H1 (cell line): ENCODE results near the gene TRAPPC12. TPM values are rescaled to one million over a fixed set of nuclear protein-coding genes. Genes with fewer than 3 reads are reported as not detected.

Source experiments
- CTCF ChIA-PET: fragments of 300-600 bp; sonication (Branson Sonifier 250); formaldehyde crosslinking; loops from one replicate; lab custom pipeline; 2021; ENCODE audit not compliant: partially characterized antibody; lab: Charles Lee
- POLR2A ChIA-PET: fragments of 300-600 bp; sonication (Branson Sonifier 250); formaldehyde crosslinking; loops from one replicate; lab custom pipeline; 2021; ENCODE audit warnings: inconsistent platforms; ENCODE audit not compliant: partially characterized antibody; lab: Charles Lee
- DNase-seq, 2 experiments: peaks; one replicate each; pipeline versions ENCODE4 v3.0.0 to v3.0.0-alpha.2; 2010 to 2022; ENCODE audit warnings: low spot score in 2 of 2, low read depth in 1 of 2, mixed read lengths in 1 of 2
- FAIRE-seq: peaks from 2 replicates; lab custom pipeline; 2011; peaks lifted over from hg19 to GRCh38; lab: Jason Lieb, UNC
- H2AFZ ChIP-seq: 2 replicates; pipeline ENCODE4 v1.8.1; 2012; ENCODE audit warnings: low read length, inconsistent platforms
- H2AK5ac ChIP-seq: 2 replicates; pipeline ENCODE4 v1.6.1; 2013; ENCODE audit warnings: low read depth, low read length
- H2BK120ac ChIP-seq: replicated peaks from 2 replicates; pipeline ENCODE3; 2013; ENCODE audit warnings: low read depth, low read length, inconsistent platforms
- H2BK12ac ChIP-seq: 2 replicates; pipeline ENCODE4 v1.6.1; 2013; ENCODE audit warnings: low read depth, low read length
- H2BK15ac ChIP-seq: 2 replicates; pipeline ENCODE4 v1.6.1; 2013; ENCODE audit warnings: low read length
- H2BK20ac ChIP-seq: 2 replicates; pipeline ENCODE4 v1.6.1; 2013; ENCODE audit warnings: low read length
- H2BK5ac ChIP-seq: 2 replicates; pipeline ENCODE4 v1.6.1; 2013; ENCODE audit warnings: low read depth, low read length
- H3K14ac ChIP-seq: 2 replicates; pipeline ENCODE4 v1.6.1; 2013; ENCODE audit warnings: inconsistent platforms; ENCODE audit not compliant: insufficient read length
- H3K18ac ChIP-seq: 2 replicates; pipeline ENCODE4 v1.6.1; 2013; ENCODE audit warnings: low read length; ENCODE audit errors: extremely low read depth
- H3K23ac ChIP-seq: 2 replicates; pipeline ENCODE4 v1.6.1; 2013; ENCODE audit warnings: inconsistent platforms; ENCODE audit not compliant: insufficient read length
- H3K23me2 ChIP-seq: 2 replicates; pipeline ENCODE4 v1.6.1; 2013; ENCODE audit warnings: low read depth, low read length
- H3K27ac ChIP-seq: 2 replicates; pipeline ENCODE4 v1.6.1; 2011; ENCODE audit warnings: low read depth, low read length, inconsistent platforms
- H3K27me3 ChIP-seq, 4 experiments: replicated peaks in 1 of 4; 1 replicate in 1 of 4; 2 replicates in 3 of 4; pipeline versions ENCODE4 v1.6.1 to v1.8.1; 2011 to 2013; ENCODE audit warnings: low read length in 3 of 4, mild to moderate bottlenecking in 3 of 4, inconsistent platforms in 2 of 4, mixed read lengths in 2 of 4, moderate library complexity in 1 of 4; ENCODE audit not compliant: control insufficient read depth in 3 of 4, insufficient read depth in 3 of 4; ENCODE audit errors: extremely low read depth in 1 of 4
- H3K36me3 ChIP-seq, 4 experiments: 2 replicates each; pipeline versions ENCODE4 v1.6.1 to v1.8.1; 2011 to 2013; ENCODE audit warnings: mild to moderate bottlenecking in 4 of 4, low read length in 3 of 4, moderate library complexity in 2 of 4, control low read depth in 1 of 4, inconsistent platforms in 1 of 4; ENCODE audit not compliant: insufficient read depth in 4 of 4, control insufficient read depth in 2 of 4
- H3K4ac ChIP-seq: replicated peaks from 2 replicates; pipeline ENCODE3; 2013; ENCODE audit warnings: low read length, low read depth, mixed read lengths, inconsistent platforms; ENCODE audit not compliant: insufficient read length
- H3K4me1 ChIP-seq, 4 experiments: replicated peaks in 1 of 4; 1 replicate in 1 of 4; 2 replicates in 3 of 4; pipeline versions ENCODE4 v1.6.1 to v1.8.1; 2011 to 2013; ENCODE audit warnings: low read length in 3 of 4, inconsistent platforms in 2 of 4, mixed read lengths in 1 of 4; ENCODE audit not compliant: insufficient read depth in 4 of 4, control insufficient read depth in 3 of 4
- H3K4me2 ChIP-seq, 2 experiments: 2 replicates each; pipeline versions ENCODE4 v1.6.1 to v1.8.1; 2011 to 2013; ENCODE audit warnings: low read depth in 2 of 2, low read length in 2 of 2, control low read depth in 1 of 2, inconsistent platforms in 1 of 2, mild to moderate bottlenecking in 1 of 2; ENCODE audit not compliant: insufficient read depth in 1 of 2
- H3K4me3 ChIP-seq, 4 experiments: fragments of 200-600, 300-600 bp in 1 of 4; sonication (generic), shearing (Covaris generic), sonication (Bioruptor Twin) in 1 of 4; 2 replicates each; pipeline versions ENCODE4 v1.5.1 to v1.8.1; 2011 to 2016; ENCODE audit warnings: low read length in 4 of 4, low read depth in 3 of 4, control low read depth in 2 of 4, inconsistent platforms in 2 of 4, mild to moderate bottlenecking in 2 of 4, mixed read lengths in 1 of 4, moderate library complexity in 1 of 4; ENCODE audit not compliant: insufficient read depth in 2 of 4; ENCODE audit errors: extremely low read depth in 1 of 4
- H3K56ac ChIP-seq: replicated peaks from 2 replicates; pipeline ENCODE3; 2013; ENCODE audit warnings: low read depth, mild to moderate bottlenecking, mixed read lengths, low read length, inconsistent platforms; ENCODE audit not compliant: insufficient read length
- H3K79me1 ChIP-seq: 2 replicates; pipeline ENCODE4 v1.6.1; 2013; ENCODE audit warnings: low read depth, low read length, control low read depth
- H3K79me2 ChIP-seq, 2 experiments: 2 replicates each; pipeline versions ENCODE4 v1.6.1 to v1.8.1; 2012 to 2013; ENCODE audit warnings: low read length in 2 of 2, mild to moderate bottlenecking in 2 of 2, inconsistent platforms in 1 of 2; ENCODE audit not compliant: insufficient read depth in 2 of 2, control insufficient read depth in 1 of 2
- H3K9ac ChIP-seq, 4 experiments: replicated peaks in 1 of 4; 1 replicate in 1 of 4; 2 replicates in 3 of 4; pipeline versions ENCODE4 v1.6.1 to v1.8.1; 2011 to 2013; ENCODE audit warnings: low read depth in 3 of 4, low read length in 3 of 4, control low read depth in 2 of 4, mild to moderate bottlenecking in 2 of 4, moderate library complexity in 2 of 4, inconsistent platforms in 1 of 4; ENCODE audit errors: extremely low read depth in 1 of 4
- H3K9me3 ChIP-seq, 2 experiments: 2 replicates each; pipeline versions ENCODE4 v1.6.1 to v1.8.1; 2012 to 2013; ENCODE audit warnings: mild to moderate bottlenecking in 2 of 2, moderate library complexity in 2 of 2, control low read depth in 1 of 2, inconsistent platforms in 1 of 2, low read depth in 1 of 2, low read length in 1 of 2, mixed read lengths in 1 of 2; ENCODE audit not compliant: insufficient read depth in 2 of 2
- H4K20me1 ChIP-seq, 2 experiments: replicated peaks in 1 of 2; 2 replicates each; pipeline versions ENCODE3 to v1.8.1; 2011 to 2013; ENCODE audit warnings: inconsistent platforms in 2 of 2, low read length in 2 of 2, mild to moderate bottlenecking in 1 of 2; ENCODE audit not compliant: insufficient read depth in 2 of 2, control insufficient read depth in 1 of 2
- H4K5ac ChIP-seq: 2 replicates; pipeline ENCODE4 v1.6.1; 2013; ENCODE audit warnings: low read length, low read depth, mixed read lengths, inconsistent platforms; ENCODE audit not compliant: insufficient read length
- H4K8ac ChIP-seq: 2 replicates; pipeline ENCODE4 v1.8.0; 2013; ENCODE audit warnings: mild to moderate bottlenecking, moderate library complexity, low read length, inconsistent platforms; ENCODE audit not compliant: insufficient read depth; ENCODE audit errors: extremely low read depth
- H4K91ac ChIP-seq: replicated peaks from 2 replicates; pipeline ENCODE3; 2013; ENCODE audit warnings: low read length, mixed read lengths, inconsistent platforms; ENCODE audit not compliant: insufficient read length
- ASH2L ChIP-seq: fragments of 200-600, 300-600 bp; sonication (generic); IDR thresholded peaks from one replicate; pipeline ENCODE4 v1.7.1; 2017; ENCODE audit warnings: low read length
- ATF3 ChIP-seq: IDR thresholded peaks from 2 replicates; pipeline ENCODE4 v1.6.1; 2011; ENCODE audit warnings: low read depth, mild to moderate bottlenecking, low read length; ENCODE audit not compliant: insufficient read depth
- BCL11A ChIP-seq, 2 experiments: IDR thresholded peaks; one replicate each; pipeline ENCODE4 v1.6.1; 2011; ENCODE audit warnings: low read depth in 2 of 2, low read length in 2 of 2, mild to moderate bottlenecking in 2 of 2
- BRCA1 ChIP-seq: IDR thresholded peaks from 2 replicates; pipeline ENCODE4 v1.6.1; 2012; ENCODE audit warnings: low read depth, low read length, improper control_type of control experiment
- CTBP2 ChIP-seq: IDR thresholded peaks from 2 replicates; pipeline ENCODE4 v1.7.0; 2011; ENCODE audit warnings: borderline replicate concordance, mild to moderate bottlenecking, moderate library complexity, mixed read lengths, low read length; ENCODE audit not compliant: insufficient read depth, insufficient read length
- MAX ChIP-seq: IDR thresholded peaks from 2 replicates; pipeline ENCODE4 v1.6.1; 2012; ENCODE audit warnings: inconsistent platforms
- NRF1 ChIP-seq: IDR thresholded peaks from 2 replicates; pipeline ENCODE4 v1.6.1; 2011; ENCODE audit warnings: mild to moderate bottlenecking, low read depth, low read length, improper control_type of control experiment
- PHF8 ChIP-seq: fragments of 200-600 bp; sonication (generic); conservative IDR thresholded peaks from 2 replicates; pipeline ENCODE4 v1.7.1; 2012; ENCODE audit warnings: low read depth, mild to moderate bottlenecking, inconsistent platforms, low read length, moderate library complexity
- RNF2 ChIP-seq: fragments of 200-900, 300-1000 bp; sonication (generic); IDR thresholded peaks from 2 replicates; pipeline ENCODE4 v1.7.1; 2016; ENCODE audit warnings: borderline replicate concordance, low read depth, mild to moderate bottlenecking, antibody characterized with exemption, low read length; ENCODE audit not compliant: poor library complexity, severe bottlenecking; ENCODE audit errors: missing control alignments
- SIN3A ChIP-seq, 2 experiments: IDR thresholded peaks in 1 of 2; conservative IDR thresholded peaks in 1 of 2; 2 replicates each; pipeline ENCODE4 v1.6.1; 2011 to 2012; ENCODE audit warnings: low read length in 2 of 2, improper control_type of control experiment in 1 of 2, low read depth in 1 of 2, mild to moderate bottlenecking in 1 of 2
- SIRT6 ChIP-seq: IDR thresholded peaks from one replicate; pipeline ENCODE4 v1.7.1; 2012; ENCODE audit warnings: low read length, inconsistent platforms
- ZNF274 ChIP-seq: IDR thresholded peaks from 2 replicates; pipeline ENCODE4 v1.7.0; 2012; ENCODE audit warnings: low read length, borderline replicate concordance; ENCODE audit errors: extremely low read depth
- WGBS, 2 experiments: shearing (Covaris generic) in 1 of 2; methylation state at CpG; one replicate each; pipeline versions ENCODE4 v1.1.6 to v1.1.7; 2013 to 2015; ENCODE audit warnings: low lambda C conversion rate in 2 of 2, mixed read lengths in 2 of 2, inconsistent platforms in 1 of 2, low coverage in 1 of 2, missing lambda C conversion rate in 1 of 2; ENCODE audit not compliant: insufficient replicate concordance in 2 of 2, insufficient coverage in 1 of 2, insufficient read length in 1 of 2; ENCODE audit errors: extremely low coverage in 1 of 2, missing lambda C conversion rate in 1 of 2; 5-methylcytosine and 5-hydroxymethylcytosine counted together
- polyA plus RNA-seq, 7 experiments: library from polyadenylated mRNA; depleted of rRNA in 3 of 7; stranded (reverse) in 5 of 7; unstranded in 2 of 7; fragments of >200 nt in 5 of 7; fragments of 200-250 nt in 2 of 7; gene quantifications; 1 replicate in 5 of 7; 2 replicates in 1 of 7; 4 replicates in 1 of 7; pipeline versions ENCODE4 v1.2.1 to v1.2.3, GENCODE V29; 2011 to 2013; ENCODE audit warnings: missing spikeins in 2 of 7, mixed read lengths in 2 of 7
- total RNA-seq: library from RNA; stranded (reverse); fragmentation: NEBNext Ultra II Directional; extraction: Animal tissue kit (Norgen Biotek cat#: 25700); gene quantifications from 2 replicates; pipeline ENCODE4 v1.2.1, GENCODE V29; 2021

TRAPPC12 gene
- total and polyA plus RNA-seq, 2 of the 8 experiments (the other 6 are each of a cell fraction or from before 2014, with no cell fraction given) = 35.0 to 67.3 TPM

GRCh38 chr2:3435445-3435844 is 56.0 kb downstream of the TRAPPC12 start:
- peaks cover 3 to 4% of the 10 kb centered on the region in 2 experiments for H4K20me1 ChIP-seq
- H3K23me2 ChIP-seq = no peaks in the 10 kb centered on the region
- no peak overlapping the region for H2BK15ac ChIP-seq
- H3K27ac ChIP-seq = no peak overlapping the region
- no peak overlapping the region for H3K56ac ChIP-seq
- POLR2A ChIA-PET = interaction anchor here (1.4 kb wide), 1 partner anchor 8 kb away, joined by 3 read pairs; no protein-coding TSS in a partner anchor
- TF ChIP-seq BCL11A (IDR thresholded peaks at IDR 0.05; ENCODE audit: low read depth in 2 of 2, low read length in 2 of 2) (no peak), ZNF274 (no peak), BRCA1 (no peak), PHF8 (no peak), CTBP2 (no peak), SIN3A (conservative IDR thresholded peaks at IDR 0.05 in 1 of 2, IDR thresholded peaks at IDR 0.05 in 1 of 2; ENCODE audit: low read depth in 1 of 2, low read length in 2 of 2) (no peak), ASH2L (no peak), SIRT6 (no peak), ATF3 (no peak), RNF2 (no peak), MAX (no peak), NRF1 (no peak)
- CTCF ChIA-PET = interaction anchor here (0.8 to 4.1 kb wide), 2 partner anchors 11 to 49 kb away, joined by 3 to 48 read pairs; no protein-coding TSS in a partner anchor
- no peak overlapping the region for H3K9ac ChIP-seq
- H4K91ac ChIP-seq = no peak overlapping the region
- no peak overlapping the region for H4K5ac ChIP-seq
- H2AFZ ChIP-seq = no peak overlapping the region
- no peak overlapping the region for H4K8ac ChIP-seq
- H3K9me3 ChIP-seq = no peaks in the 10 kb centered on the region
- no peaks in the 10 kb centered on the region for H3K79me2 ChIP-seq
- no peak overlapping the region for H3K4me2 ChIP-seq
- H3K27me3 ChIP-seq = no peaks in the 10 kb centered on the region
- DNase-seq = no peak
- peaks cover 0 to 4% (median under 1%) of the 10 kb centered on the region in 4 experiments; a peak in 2 of 7 replicates for H3K4me1 ChIP-seq
- H3K79me1 ChIP-seq = no peaks in the 10 kb centered on the region
- H2BK5ac ChIP-seq = no peak overlapping the region
- H3K23ac ChIP-seq = no peak overlapping the region
- H2BK20ac ChIP-seq = no peak overlapping the region
- no peak overlapping the region for H2AK5ac ChIP-seq
- H3K4ac ChIP-seq = no peak overlapping the region
- H2BK12ac ChIP-seq = no peak overlapping the region
- no peak overlapping the region for H3K4me3 ChIP-seq
- whole genome bisulfite sequencing, 2 experiments = 93% methylated on average over 5 of the region's 5 CpGs; no CpG with 5 or more reads in 1 of the 2 experiments
- FAIRE-seq = no peak
- H3K36me3 ChIP-seq = peaks cover 0 to 4% (median 0%) of the 10 kb centered on the region in 4 experiments; a peak in 2 of 8 replicates
- no peak overlapping the region for H3K14ac ChIP-seq
- no peak overlapping the region for H3K18ac ChIP-seq
- no peak overlapping the region for H2BK120ac ChIP-seq
